ENCODE data around the gene PNLIPRP2.

GRCh38 chr10:116574797-116575196 is 46.0 kb upstream of the PNLIPRP2 start:
- TF ChIP-seq ZNF777 (tag by site-specific recombination; IDR thresholded peaks at IDR 0.05; ENCODE audit: borderline replicate concordance) (no peak), TCF7L2 (IDR thresholded peaks at IDR 0.05; ENCODE audit: borderline replicate concordance, low read depth, low read length) (no peak), ZBTB21 (tag by site-specific recombination; IDR thresholded peaks at IDR 0.05) (no peak), ZXDB (tag by site-specific recombination; IDR thresholded peaks at IDR 0.05) (no peak), ZNF416 (tag by site-specific recombination; IDR thresholded peaks at IDR 0.05) (no peak), SP2 (tag by site-specific recombination; IDR thresholded peaks at IDR 0.05) (no peak), ZNF324 (tag by site-specific recombination; IDR thresholded peaks at IDR 0.05) (no peak), ZNF707 (tag by site-specific recombination; IDR thresholded peaks at IDR 0.05) (no peak), KLF9 (tag by site-specific recombination; IDR thresholded peaks at IDR 0.05; ENCODE audit: low read depth) (no peak)
- TF ChIP-seq, protein P1, sequence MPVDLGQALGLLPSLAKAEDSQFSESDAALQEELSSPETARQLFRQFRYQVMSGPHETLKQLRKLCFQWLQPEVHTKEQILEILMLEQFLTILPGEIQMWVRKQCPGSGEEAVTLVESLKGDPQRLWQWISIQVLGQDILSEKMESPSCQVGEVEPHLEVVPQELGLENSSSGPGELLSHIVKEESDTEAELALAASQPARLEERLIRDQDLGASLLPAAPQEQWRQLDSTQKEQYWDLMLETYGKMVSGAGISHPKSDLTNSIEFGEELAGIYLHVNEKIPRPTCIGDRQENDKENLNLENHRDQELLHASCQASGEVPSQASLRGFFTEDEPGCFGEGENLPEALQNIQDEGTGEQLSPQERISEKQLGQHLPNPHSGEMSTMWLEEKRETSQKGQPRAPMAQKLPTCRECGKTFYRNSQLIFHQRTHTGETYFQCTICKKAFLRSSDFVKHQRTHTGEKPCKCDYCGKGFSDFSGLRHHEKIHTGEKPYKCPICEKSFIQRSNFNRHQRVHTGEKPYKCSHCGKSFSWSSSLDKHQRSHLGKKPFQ (tag by site-specific recombination; IDR thresholded peaks at IDR 0.05), result no peak

Data from HEK293 (cell line).